GM19025 (cell line): ENCODE results near the gene SLC5A11.

Experiments used
- ATAC-seq: cut with Tn5 transposase; IDR thresholded peaks from one replicate; pipeline ENCODE4 v1.9.1; 2021; ENCODE audit warnings: mild to moderate bottlenecking, low read depth, moderate library complexity; ENCODE audit not compliant: unreplicated experiment

Gene SLC5A11

DNA sequence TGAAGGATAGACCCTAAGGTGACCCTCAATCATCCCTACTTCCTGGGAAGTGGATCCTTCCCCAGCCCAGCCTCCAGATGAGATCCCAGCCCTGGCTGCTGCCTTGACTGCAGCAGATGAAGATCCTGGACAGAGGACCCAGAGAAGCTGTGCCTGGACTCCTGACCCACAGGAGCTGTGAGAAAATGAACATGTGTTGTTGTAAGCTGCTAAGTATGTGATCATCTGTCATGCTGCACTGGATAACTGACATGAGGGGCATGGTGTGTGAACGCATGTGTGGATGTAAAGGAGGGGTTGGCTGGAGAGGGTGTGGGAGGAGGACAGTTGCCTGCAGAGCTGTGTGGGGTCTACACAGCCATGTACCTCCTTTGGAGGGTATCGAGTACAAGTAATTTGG is 69.3 kb downstream of the SLC5A11 start:
- ATAC-seq, result no peak

DNA sequence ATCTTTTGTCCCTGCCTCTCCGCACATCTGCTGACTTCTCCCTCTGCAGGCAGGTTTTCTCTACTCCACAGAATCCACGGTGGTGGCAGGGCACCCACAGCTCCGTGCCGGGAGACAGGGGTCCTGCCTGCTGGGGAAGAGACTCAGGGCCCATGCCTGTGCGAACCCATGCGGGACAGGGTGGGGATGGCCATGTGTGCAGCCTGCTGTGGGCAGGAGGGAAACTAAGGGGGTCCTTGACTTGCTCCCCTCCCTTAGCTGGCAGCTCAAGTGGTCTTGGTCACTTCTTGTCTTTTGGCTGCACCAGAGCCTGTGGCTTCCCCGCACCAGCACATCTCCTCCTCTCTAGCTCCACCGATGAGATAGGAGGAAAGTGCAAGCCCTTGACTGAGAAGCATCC is 69.8 kb downstream of the SLC5A11 start:
- ATAC-seq, result no peak

DNA sequence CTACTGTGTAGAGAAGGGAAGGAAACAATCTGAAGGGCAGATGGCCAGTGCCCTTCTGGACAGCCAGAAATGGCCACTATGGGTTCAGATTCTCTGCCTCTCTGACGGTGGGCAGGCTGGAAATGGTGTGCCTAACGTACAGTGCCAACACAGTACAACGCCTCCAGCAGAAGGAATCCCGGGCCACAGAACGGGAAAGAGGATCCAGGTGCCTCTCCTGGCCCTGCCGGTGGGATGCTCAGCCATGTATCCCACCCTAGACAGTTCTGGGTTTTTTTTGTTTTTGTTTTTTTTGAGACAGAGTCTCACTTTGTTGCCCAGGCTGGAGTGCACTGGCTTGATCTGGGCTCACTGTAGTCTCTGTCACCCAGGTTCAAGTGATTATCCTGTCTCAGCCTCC is 71.5 kb downstream of the SLC5A11 start:
- no peak for ATAC-seq

GRCh38 chr16:24917891-24918290 is 72.1 kb downstream of the SLC5A11 start:
- no peak for ATAC-seq

DNA sequence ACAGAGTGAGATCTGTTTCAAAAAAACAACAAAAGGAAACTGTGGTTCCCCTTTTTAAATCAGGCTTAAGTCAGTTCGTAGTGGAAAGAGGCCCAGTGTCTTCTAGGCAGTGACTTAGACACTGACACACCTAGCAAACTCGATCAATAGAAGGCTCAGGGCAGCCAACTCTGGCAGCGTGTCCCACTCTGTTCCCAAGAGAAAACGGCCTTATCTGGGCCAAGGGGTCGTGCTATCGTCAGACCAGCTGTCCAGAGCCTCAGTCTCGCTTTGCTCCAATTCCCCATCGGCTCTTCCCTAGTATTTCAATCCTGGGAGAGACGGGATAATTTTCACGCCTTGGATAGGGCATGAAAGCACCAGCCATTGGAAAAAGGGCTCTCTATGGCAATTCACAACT is 72.9 kb downstream of the SLC5A11 start:
- no peak for ATAC-seq

DNA sequence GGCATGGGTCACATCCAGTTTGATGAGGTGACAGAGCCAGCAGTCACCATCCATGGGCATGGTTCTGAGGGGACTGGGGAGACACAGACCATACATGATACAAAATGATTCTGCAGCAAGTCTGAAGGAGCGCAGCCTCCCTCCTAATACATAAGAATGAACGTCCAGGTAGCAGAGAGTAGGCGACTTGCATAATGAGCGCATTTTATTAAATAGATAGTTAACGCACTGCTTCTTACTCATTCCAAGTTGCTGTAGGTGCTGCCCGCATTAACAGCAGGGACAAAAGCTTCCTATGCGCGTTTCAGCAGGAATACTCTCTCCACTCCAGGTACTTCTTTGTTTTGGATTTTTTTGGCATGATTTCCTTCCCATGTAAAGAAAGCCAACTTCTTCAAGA is 73.8 kb downstream of the SLC5A11 start:
- ATAC-seq, result no peak

DNA sequence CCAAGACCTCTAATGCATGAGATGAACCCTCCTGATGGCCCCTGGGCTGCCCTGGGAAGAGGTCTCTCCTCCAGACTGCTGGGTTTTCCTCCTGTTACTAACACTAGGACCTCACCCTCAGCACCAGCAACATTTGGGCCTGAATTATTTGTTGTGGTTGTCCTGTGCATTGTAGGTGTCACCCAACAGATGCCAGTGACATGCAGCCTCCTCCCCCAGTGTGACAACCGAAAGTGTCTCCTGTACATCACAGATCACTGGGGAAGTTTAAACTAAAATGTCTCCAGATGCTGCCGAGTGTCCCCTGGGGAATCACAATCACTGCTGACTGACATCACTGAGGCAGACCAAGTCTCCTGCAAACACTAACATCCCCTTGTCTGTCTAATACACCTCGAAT is 74.8 kb downstream of the SLC5A11 start:
- no peak for ATAC-seq

GRCh38 chr16:24921229-24921628 is 75.5 kb downstream of the SLC5A11 start:
- ATAC-seq, result no peak

DNA sequence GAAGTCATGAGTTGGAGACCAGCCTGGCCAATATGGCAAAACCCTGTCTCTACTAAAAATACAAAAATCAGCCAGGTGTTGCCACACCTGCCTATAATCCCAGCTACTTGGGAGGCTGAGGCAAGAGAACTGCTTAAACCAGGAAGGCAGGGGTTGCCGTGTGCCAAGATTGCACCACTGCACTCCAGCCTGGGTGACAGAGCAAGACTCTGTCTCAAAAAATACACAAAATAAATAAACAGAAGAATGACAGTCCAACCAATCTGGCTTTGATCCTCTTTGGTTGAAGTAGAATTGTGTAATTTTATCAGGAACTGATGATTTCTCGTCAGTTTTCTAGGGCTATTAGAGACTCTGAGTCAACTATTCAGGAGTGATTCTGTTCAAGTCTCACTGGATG is 79.4 kb downstream of the SLC5A11 start:
- ATAC-seq, result no peak

- ATAC-seq, result no peak
Observed at GRCh38 chr16:24929409-24929808, 83.6 kb downstream of the SLC5A11 start.

DNA sequence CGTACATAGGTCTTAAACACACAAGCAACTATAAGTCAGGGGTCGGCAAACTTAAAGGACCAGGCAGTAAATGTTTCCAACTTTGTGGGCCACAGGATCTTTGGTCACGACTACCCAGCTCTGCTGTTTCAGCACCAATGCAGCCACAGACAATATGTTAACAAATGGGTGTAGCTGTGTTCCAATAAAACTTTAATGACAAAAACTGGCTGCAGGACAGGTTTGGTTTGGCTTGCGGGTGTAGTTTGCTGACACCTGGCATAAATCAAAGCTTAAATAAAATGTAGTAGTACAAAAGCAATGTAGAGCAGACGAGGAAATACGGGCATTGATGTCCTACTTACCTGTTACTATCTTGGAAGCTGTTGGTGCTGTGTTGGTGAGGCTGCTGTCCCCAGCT is 84.7 kb downstream of the SLC5A11 start:
- ATAC-seq, result no peak

DNA sequence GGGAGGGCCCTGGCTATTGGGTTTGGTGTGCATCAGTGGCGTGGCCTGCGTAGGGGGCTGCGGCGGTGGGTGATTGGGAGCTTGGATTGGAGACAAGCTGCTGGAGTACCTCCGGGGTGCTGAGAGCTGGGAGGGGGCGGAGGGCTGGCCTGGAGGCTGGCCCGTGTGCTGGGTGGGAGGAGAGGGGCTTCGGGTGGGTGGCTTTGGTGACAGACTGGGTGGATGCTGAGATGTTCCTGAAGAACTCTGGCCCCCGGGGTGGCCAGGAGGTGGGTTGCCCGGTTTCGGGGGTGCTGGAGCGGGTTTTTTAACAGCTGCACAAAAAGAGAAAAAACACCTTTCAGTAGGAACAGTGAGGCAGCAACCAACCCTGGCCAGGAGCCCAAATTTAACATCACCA is 85.3 kb downstream of the SLC5A11 start:
- no peak for ATAC-seq

DNA sequence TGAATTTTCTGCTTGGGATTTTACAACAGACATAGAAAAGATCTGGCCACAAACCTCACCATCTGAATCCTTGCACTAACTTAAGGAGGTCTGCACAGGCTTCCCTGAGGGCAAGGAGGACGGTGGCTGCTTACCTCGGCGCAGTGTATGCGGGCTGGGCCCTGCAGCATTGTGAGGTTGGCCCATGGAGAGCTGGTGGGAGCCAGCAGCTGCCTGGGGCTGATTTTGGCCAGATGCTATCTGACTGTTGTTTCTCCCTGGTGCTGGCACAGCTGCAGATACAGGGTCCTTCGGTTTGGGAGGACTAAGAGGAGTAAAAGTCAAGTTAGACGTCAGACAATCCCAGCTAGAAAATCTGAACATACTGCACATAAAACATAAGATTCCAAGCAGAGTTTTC is 89.6 kb downstream of the SLC5A11 start:
- no peak for ATAC-seq

GRCh38 chr16:24936151-24936550 is 90.4 kb downstream of the SLC5A11 start:
- no peak for ATAC-seq

GRCh38 chr16:24939224-24939623 is 93.5 kb downstream of the SLC5A11 start:
- no peak for ATAC-seq

DNA sequence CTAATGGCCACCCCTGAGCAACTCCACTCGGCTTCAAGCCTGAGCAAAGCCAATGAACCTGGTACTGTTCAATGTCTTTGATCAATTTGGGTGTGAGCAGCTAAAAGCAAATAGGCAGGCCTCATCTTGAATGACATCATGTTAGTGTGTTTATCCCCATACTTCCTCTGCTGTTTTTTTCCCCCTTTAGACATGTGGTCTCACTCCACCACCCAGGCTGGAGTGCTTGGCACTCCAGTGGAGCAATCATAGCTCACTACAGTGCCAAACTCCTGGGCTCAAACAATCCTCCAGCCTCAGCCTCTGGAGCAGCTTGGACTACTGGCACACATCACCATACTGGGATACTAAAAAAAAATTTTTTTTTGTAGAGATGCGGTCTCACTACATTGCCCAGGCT is 94.0 kb downstream of the SLC5A11 start:
- ATAC-seq, result no peak

- ATAC-seq, result no peak
Observed at GRCh38 chr16:24943471-24943870, 97.7 kb downstream of the SLC5A11 start.

GRCh38 chr16:24944206-24944605 is 98.4 kb downstream of the SLC5A11 start:
- ATAC-seq, result no peak

- ATAC-seq, result no peak
Observed at GRCh38 chr16:24946155-24946554, 100.4 kb downstream of the SLC5A11 start.

- ATAC-seq, result no peak
Observed at GRCh38 chr16:24950275-24950674, 104.5 kb downstream of the SLC5A11 start.

GRCh38 chr16:24953306-24953705 is 107.5 kb downstream of the SLC5A11 start:
- no peak for ATAC-seq

GRCh38 chr16:24953721-24954120 is 108.0 kb downstream of the SLC5A11 start:
- ATAC-seq, result no peak

DNA sequence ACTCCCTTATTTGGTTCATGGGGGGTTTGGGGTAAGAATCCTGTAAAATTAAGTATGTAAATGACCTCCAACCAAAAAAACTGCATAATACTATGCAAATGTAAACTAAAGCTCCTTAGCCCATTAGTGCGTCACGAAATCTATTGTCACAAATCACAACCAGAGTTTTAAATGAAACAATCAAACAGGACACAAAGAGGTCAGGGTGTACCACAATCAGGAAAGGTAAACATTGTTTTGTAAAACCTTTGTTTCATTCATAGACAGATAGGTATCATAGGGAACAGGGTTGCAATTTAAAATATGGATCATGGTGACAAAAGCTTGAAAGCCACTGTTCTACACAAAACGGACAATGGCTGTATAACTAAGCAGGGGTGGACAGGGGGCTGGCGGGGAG is 108.4 kb downstream of the SLC5A11 start:
- no peak for ATAC-seq
